ENCODE data around the gene IL27RA.

DNA sequence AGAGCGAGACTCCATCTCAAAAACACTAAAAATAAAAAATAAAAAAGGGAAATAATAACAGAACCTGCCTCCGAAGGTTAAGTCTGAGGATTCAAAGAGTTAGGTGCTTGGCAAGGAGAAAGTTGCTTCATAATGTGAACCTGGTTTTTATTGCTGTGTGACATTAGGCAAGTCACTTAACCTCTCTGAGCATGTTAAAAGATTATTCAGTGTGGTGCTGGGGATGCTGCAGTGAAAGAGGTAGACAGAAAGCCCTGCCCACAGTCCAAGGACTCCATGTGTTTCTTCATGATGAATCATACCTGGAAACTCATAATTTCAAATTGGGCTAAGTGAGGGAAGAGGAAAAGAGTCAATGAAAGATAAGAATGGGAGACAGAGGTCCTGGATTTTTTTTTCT lies 2.4 kb downstream of the IL27RA start:
- TF ChIP-seq, protein P1, sequence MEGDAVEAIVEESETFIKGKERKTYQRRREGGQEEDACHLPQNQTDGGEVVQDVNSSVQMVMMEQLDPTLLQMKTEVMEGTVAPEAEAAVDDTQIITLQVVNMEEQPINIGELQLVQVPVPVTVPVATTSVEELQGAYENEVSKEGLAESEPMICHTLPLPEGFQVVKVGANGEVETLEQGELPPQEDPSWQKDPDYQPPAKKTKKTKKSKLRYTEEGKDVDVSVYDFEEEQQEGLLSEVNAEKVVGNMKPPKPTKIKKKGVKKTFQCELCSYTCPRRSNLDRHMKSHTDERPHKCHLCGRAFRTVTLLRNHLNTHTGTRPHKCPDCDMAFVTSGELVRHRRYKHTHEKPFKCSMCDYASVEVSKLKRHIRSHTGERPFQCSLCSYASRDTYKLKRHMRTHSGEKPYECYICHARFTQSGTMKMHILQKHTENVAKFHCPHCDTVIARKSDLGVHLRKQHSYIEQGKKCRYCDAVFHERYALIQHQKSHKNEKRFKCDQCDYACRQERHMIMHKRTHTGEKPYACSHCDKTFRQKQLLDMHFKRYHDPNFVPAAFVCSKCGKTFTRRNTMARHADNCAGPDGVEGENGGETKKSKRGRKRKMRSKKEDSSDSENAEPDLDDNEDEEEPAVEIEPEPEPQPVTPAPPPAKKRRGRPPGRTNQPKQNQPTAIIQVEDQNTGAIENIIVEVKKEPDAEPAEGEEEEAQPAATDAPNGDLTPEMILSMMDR (IDR thresholded peaks at IDR 0.05; ENCODE audit: borderline replicate concordance, extremely low read depth, low read length, poor library complexity, severe bottlenecking), result no peak
- TF ChIP-seq EZH2 (IDR thresholded peaks at IDR 0.05; ENCODE audit: borderline replicate concordance, low read depth, low read length, severe bottlenecking), result no peak

Measured in DND-41 (cell line).